ENCODE data around the gene PELI1. TPM values are rescaled to one million over a fixed set of nuclear protein-coding genes. Genes with fewer than 3 reads are reported as not detected.

The PELI1 gene
- total RNA-seq, 1 donor from 2014 or later, result 58.2 TPM

GRCh38 chr2:64126601-64127000 is 17.6 kb downstream of the PELI1 start:
- peaks cover 20% of the 10 kb centered on the region for H3K4me1 Mint-ChIP-seq (ENCODE audit: unreplicated experiment)
- H3K27ac Mint-ChIP-seq, result no peak overlapping the region
- TF ChIP-seq CTCF (conservative IDR thresholded peaks at IDR 0.05), result no peak

GRCh38 chr2:64124571-64124970 is 19.6 kb downstream of the PELI1 start:
- H3K4me3 Mint-ChIP-seq, result no peak overlapping the region

More at GRCh38 chr2:64126601-64127000, 17.6 kb downstream of the PELI1 start:
- H3K27me3 Mint-ChIP-seq, result no peaks in the 10 kb centered on the region
- no peak overlapping the region for H3K4me3 Mint-ChIP-seq
- peaks cover 19% of the 10 kb centered on the region for H3K36me3 Mint-ChIP-seq
- peaks cover 5% of the 10 kb centered on the region for H3K9me3 Mint-ChIP-seq
- DNase-seq (ENCODE audit: extremely low spot score, unreplicated experiment), result no peak

GRCh38 chr2:64124168-64124567 is 20.1 kb downstream of the PELI1 start:
- no peak overlapping the region for H3K4me3 Mint-ChIP-seq
- H3K27me3 Mint-ChIP-seq, result no peaks in the 10 kb centered on the region
- no peak for TF ChIP-seq CTCF (conservative IDR thresholded peaks at IDR 0.05)
- DNase-seq (ENCODE audit: extremely low spot score, unreplicated experiment), result no peak
- peaks cover 19% of the 10 kb centered on the region for H3K36me3 Mint-ChIP-seq
- H3K9me3 Mint-ChIP-seq, result peaks cover 5% of the 10 kb centered on the region
- H3K27ac Mint-ChIP-seq, result no peak overlapping the region
- H3K4me1 Mint-ChIP-seq (ENCODE audit: unreplicated experiment), result peaks cover 25% of the 10 kb centered on the region

More at GRCh38 chr2:64124571-64124970, 19.6 kb downstream of the PELI1 start:
- peaks cover 19% of the 10 kb centered on the region for H3K36me3 Mint-ChIP-seq
- H3K27ac Mint-ChIP-seq, result no peak overlapping the region
- H3K27me3 Mint-ChIP-seq, result no peaks in the 10 kb centered on the region
- peaks cover 5% of the 10 kb centered on the region for H3K9me3 Mint-ChIP-seq
- DNase-seq (ENCODE audit: extremely low spot score, unreplicated experiment), result no peak
- TF ChIP-seq CTCF (conservative IDR thresholded peaks at IDR 0.05), result no peak
- peaks cover 22% of the 10 kb centered on the region for H3K4me1 Mint-ChIP-seq (ENCODE audit: unreplicated experiment)

GRCh38 chr2:64123740-64124139 is 20.5 kb downstream of the PELI1 start:
- no peak for DNase-seq (ENCODE audit: extremely low spot score, unreplicated experiment)
- H3K4me1 Mint-ChIP-seq (ENCODE audit: unreplicated experiment), result peaks cover 21% of the 10 kb centered on the region
- no peak overlapping the region for H3K4me3 Mint-ChIP-seq
- no peak for TF ChIP-seq CTCF (conservative IDR thresholded peaks at IDR 0.05)
- H3K27ac Mint-ChIP-seq, result peak overlapping the region; percentile 1
- H3K27me3 Mint-ChIP-seq, result no peaks in the 10 kb centered on the region
- peaks cover 19% of the 10 kb centered on the region for H3K36me3 Mint-ChIP-seq
- H3K9me3 Mint-ChIP-seq, result peaks cover 5% of the 10 kb centered on the region

GRCh38 chr2:64122358-64122757 is 21.9 kb downstream of the PELI1 start:
- Mint-ChIP-seq H3K36me3 (peaks cover 19% of the 10 kb centered on the region), H3K9me3 (peaks cover 5% of the 10 kb centered on the region), H3K4me1 (ENCODE audit: unreplicated experiment) (peaks cover 15% of the 10 kb centered on the region), H3K27ac (peak overlapping the region; percentile 19), H3K4me3 (no peak overlapping the region), H3K27me3 (no peaks in the 10 kb centered on the region)
- TF ChIP-seq CTCF (conservative IDR thresholded peaks at IDR 0.05), result no peak
- no peak for DNase-seq (ENCODE audit: extremely low spot score, unreplicated experiment)

GRCh38 chr2:64120928-64121327 is 23.3 kb downstream of the PELI1 start:
- Mint-ChIP-seq H3K27ac (no peak overlapping the region), H3K9me3 (peaks cover 5% of the 10 kb centered on the region), H3K4me3 (no peak overlapping the region), H3K4me1 (ENCODE audit: unreplicated experiment) (peaks cover 22% of the 10 kb centered on the region), H3K36me3 (peaks cover 15% of the 10 kb centered on the region), H3K27me3 (no peaks in the 10 kb centered on the region)
- TF ChIP-seq CTCF (conservative IDR thresholded peaks at IDR 0.05), result no peak
- no peak for DNase-seq (ENCODE audit: extremely low spot score, unreplicated experiment)

All from type B pancreatic cell (in vitro differentiated cells).